D721Med (cell line): ENCODE measurements around the gene C2CD2.

Source experiments
- DNase-seq: peaks from one replicate; pipeline ENCODE4 v3.0.0; 2011; ENCODE audit warnings: low spot score; ENCODE audit not compliant: insufficient read length
- FAIRE-seq: peaks from 2 replicates; lab custom pipeline; 2011; peaks lifted over from hg19 to GRCh38; lab: Jason Lieb, UNC
- CTCF ChIP-seq: IDR thresholded peaks from 2 replicates; pipeline ENCODE4 v1.5.1; 2012; ENCODE audit warnings: mild to moderate bottlenecking, control low read depth; ENCODE audit not compliant: insufficient read depth; ENCODE audit errors: missing control alignments

The C2CD2 gene

GRCh38 chr21:41846536-41846935 is 107.3 kb downstream of the C2CD2 start:
- no peak for TF ChIP-seq CTCF
- FAIRE-seq (no peak), DNase-seq (no peak)

DNA sequence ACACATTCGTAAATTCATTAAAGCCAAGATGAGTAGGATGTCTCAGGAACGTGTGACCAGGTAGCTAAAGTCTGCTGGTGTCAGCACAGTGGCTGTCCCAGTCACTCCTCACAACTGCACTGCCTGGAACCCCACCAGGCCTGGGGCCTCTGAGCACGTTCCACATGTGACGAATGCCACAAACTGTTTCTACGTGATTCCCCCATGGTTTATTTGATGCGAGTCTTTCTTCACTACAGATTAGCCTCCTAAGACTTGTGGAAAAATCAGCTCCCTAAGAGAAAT is 107.8 kb downstream of the C2CD2 start:
- DNase-seq (no peak), FAIRE-seq (no peak)
- no peak for TF ChIP-seq CTCF

- DNase-seq (no peak), FAIRE-seq (no peak)
- no peak for TF ChIP-seq CTCF
Observed at GRCh38 chr21:41845310-41846032, 108.3 kb downstream of the C2CD2 start.

DNA sequence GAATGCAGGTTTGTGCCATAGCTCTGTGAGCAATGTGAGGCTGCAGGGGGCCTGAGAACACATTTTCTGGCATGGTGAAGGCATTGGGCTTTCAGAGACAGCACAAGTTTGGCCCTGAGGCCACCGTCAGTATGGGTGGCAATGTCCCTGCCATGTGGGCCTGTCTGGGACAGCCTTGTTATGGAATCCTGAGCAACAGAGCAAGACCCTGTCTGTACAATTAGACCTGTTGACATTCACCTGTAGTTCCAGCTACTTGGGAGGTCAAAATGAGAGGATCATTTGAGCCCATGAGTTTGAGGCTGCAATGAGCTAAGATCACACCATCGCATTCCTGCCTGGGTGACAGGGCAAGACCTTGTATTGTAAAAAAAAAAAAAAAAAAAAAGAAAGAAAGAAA is 110.2 kb downstream of the C2CD2 start:
- no peak for DNase-seq
- FAIRE-seq, result no peak
- no peak for TF ChIP-seq CTCF

DNA sequence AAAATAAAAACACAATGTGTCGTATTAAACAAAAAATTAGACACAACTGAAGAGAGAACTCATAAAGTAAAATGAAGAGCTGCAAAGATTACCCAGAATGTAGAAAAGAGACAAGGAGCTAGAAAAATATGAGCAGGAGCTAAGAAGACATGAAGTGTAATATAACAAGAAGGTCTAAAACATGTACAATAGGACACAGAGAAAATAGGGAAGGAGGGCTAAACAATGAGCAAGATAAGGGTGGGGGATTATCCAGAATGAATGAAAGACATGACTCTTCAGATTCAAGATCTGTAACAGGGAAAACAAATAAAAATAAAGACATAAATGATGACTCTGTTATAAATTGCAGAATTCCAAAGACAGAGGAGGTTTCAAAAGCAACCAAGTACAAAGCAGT is 112.9 kb downstream of the C2CD2 start:
- no peak for TF ChIP-seq CTCF
- DNase-seq (no peak), FAIRE-seq (no peak)

- DNase-seq, result no peak
- TF ChIP-seq CTCF, result no peak
- FAIRE-seq, result no peak
Observed at GRCh38 chr21:41839387-41840000, 114.3 kb downstream of the C2CD2 start.

DNA sequence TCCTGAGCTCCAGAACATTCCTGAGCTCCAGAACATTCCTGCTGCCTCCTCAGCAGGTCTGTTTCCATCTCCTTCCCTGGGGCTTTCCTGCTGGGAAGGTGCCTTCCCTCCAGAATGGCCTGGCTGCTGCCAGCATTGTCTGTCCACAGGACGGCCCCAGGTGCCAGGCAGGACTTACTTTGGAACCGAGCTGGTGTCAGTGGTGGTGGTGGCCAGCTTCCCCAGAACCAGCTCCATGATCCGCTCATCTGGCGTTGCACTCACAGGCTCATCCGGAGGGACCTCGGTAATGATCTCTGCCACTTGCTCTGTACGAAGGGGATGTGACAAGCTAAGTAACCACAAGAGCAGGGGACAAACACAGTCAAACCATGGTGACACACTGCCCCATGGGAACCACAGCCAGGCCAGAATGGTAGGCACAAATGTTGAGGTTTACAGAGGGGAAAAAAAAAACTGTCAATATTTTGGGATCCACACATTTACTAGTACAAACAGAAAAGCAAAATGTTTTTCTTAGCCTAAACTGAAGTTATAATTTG is 116.0 kb downstream of the C2CD2 start:
- FAIRE-seq, result no peak
- TF ChIP-seq CTCF, result no peak

More for the DNA sequence above, 116.0 kb downstream of the C2CD2 start:
- DNase-seq, result no peak
